ENCODE results near the gene KCNJ5. TPM values are rescaled to one million over a fixed set of nuclear protein-coding genes. Genes with fewer than 3 reads are reported as not detected.

KCNJ5 gene
- total RNA-seq, 1 donor, result 0.27 TPM

DNA sequence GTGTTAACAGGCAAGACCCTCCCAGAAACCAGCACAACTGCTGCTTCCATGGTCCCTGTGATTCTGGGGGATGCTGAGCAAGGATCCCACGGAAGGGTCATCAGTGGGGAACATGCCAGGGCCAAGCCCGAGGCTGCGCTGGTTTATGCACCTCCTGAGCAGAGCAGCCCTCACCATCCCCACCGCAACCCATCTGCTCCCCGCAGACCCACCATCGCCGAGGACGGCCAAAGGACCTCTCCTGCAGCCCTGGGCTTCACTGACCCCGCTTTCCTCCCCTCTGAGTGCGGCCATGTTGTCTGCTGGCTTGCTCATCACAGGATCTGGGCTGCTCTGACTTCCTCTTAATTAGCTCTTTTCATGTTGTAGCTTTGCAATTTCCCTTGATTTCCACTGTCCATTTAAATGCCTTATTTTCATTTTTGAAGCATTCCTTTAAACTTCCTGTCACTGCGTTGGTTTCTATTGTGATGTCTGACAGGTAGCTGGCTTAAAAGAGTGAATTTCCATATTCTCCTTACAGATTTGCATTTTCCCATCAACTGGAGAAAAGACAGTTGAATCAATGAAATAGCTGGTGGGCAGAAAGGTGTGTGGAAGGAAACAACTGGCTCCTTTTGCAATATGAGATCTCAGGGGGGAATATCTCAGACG is 36.7 kb downstream of the KCNJ5 start:
- no peak for DNase-seq (ENCODE audit: low read depth in 2 of 3, low spot score in 2 of 3)

GRCh38 chr11:128928400-128928799 is 37.2 kb downstream of the KCNJ5 start:
- DNase-seq (ENCODE audit: low read depth in 2 of 3, low spot score in 2 of 3), result peak in 1 of 3 donors; percentile 42

- no peak for DNase-seq (ENCODE audit: low read depth in 2 of 3, low spot score in 2 of 3)
Observed at GRCh38 chr11:128929468-128929867, 38.3 kb downstream of the KCNJ5 start.

DNA sequence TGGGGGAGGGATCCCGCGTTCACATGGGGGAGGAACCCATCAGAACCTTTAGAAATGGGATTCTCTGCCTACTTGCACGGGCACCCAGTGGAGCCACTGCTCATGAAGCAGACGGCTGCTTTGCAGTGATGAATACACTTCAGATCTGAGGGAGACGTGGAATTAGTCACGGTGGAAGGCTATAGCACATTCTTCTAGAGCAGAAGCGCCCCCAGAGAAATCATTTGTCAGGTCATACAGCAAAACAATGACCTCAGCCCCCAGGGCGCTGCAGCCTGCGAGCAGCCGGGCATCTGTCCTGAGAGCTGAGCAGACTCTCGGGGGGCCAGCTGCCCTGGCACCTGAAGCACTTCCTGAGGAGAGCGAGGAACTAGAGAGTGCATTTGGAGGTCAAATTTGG is 38.8 kb downstream of the KCNJ5 start:
- no peak for DNase-seq (ENCODE audit: low read depth in 2 of 3, low spot score in 2 of 3)

GRCh38 chr11:128931066-128931465 is 39.9 kb downstream of the KCNJ5 start:
- no peak for DNase-seq (ENCODE audit: low read depth in 2 of 3, low spot score in 2 of 3)

DNA sequence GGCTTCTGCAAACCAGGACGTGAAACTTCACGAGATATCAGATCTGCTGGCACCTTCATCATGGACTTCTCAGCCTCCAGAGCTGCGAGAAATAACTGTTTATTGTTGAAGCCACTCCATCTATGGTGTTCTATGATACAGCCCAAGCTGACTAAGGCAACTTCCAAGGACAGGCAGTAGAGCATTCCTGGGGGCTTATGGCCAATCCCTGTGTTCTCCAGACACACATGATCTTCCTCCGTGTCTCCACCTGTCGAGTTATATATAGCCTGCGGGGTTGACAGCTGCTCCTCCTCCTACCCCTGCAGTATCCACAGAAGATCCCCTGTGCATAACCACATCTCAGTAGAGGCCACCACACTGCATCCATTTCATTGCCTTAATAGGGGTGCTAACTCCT is 40.5 kb downstream of the KCNJ5 start:
- DNase-seq (ENCODE audit: low read depth in 2 of 3, low spot score in 2 of 3), result no peak

DNA sequence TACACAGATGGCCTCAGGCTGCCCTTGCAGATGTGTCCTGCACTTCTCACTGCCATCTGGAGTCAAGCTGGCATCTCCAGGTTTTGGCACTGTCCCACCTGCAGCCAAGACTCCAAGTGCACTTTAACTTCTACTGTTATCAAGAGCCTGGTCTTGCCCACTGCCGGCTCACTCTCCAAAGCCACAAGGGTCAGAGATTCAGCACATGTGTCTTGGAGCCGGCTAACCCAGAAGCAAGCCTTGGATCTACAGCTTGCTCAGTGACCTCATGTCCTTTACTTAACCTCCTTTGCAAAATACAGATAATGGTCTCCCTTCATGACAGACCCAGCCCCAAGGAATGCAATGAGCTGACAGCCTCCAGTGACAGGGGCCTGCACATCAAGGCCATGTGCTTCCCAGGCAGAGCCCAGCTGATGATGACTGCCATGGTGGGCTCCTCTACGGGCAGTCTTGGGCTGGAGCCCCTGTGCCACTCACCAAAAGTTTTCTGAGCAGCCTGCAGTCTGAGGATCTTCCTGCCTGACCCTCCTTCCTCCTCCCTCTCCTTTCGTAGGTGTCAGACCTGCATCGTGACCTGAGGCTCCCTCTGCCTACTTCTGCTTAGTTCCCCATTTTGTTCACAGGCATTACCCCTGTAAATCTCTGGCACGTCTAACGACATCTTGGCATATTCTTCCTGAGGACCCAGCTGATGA is 42.5 kb downstream of the KCNJ5 start:
- no peak for DNase-seq (ENCODE audit: low read depth in 2 of 3, low spot score in 2 of 3)

- no peak for DNase-seq (ENCODE audit: low read depth in 2 of 3, low spot score in 2 of 3)
Observed at GRCh38 chr11:128934351-128934750, 43.2 kb downstream of the KCNJ5 start.

DNA sequence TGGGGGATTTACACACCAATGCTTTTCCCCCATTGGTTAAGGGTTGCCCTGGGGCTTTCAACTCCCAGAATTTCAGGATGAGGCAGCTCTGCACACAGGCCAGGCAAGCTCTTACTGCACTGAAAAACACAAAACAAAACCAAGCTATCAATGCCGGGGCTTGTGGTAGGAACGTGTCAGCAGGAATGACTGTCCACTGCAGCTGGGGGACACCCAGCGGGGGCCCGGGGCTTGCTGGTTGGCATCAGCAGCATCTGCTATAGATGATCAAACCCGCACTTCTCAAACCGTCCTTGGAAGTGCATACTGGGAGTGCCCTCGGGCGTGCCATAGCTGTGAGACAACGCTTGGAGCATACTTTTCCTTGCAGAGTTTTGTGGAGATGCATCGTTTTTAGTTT is 43.8 kb downstream of the KCNJ5 start:
- DNase-seq (ENCODE audit: low read depth in 2 of 3, low spot score in 2 of 3), result no peak

GRCh38 chr11:128936606-128937251 is 45.6 kb downstream of the KCNJ5 start:
- no peak for DNase-seq (ENCODE audit: low read depth in 2 of 3, low spot score in 2 of 3)

GRCh38 chr11:128937480-128937879 is 46.3 kb downstream of the KCNJ5 start:
- DNase-seq (ENCODE audit: low read depth in 2 of 3, low spot score in 2 of 3), result no peak

DNA sequence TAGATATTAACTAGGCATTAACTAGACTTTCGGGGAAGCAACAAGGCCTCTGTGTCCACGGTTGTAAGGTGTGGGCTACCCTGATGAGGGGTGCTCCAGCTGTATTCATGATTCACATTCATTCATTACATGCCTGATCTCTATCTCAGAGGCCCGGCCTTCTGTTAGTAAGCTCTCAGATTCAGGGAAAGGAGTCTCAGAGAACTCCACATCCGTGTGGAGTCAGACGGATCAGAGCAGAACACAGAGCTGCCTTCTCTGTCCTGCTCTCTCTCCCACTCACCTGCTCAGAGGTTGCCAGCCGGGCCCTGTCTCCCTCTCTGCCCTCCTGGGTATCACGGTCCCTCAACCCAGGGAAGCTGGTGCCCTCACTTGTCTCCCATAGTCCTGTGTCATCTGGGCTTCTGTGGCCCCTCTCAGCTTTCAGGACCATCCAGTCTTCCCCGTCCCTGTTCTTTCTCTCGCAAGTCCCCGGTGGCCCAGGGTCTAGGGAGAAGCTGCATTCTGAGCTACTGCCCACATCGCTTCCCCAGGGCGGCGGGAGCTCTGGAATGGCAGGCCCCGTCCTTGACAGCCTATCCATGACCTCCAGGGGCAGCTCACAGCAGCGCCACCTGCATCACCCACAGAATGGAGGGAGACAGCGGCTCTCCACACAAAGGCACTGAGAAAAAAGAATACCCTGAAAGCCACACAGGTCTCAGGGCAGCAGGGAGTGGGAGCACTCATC is 47.2 kb downstream of the KCNJ5 start:
- no peak for DNase-seq (ENCODE audit: low read depth in 2 of 3, low spot score in 2 of 3)

DNA sequence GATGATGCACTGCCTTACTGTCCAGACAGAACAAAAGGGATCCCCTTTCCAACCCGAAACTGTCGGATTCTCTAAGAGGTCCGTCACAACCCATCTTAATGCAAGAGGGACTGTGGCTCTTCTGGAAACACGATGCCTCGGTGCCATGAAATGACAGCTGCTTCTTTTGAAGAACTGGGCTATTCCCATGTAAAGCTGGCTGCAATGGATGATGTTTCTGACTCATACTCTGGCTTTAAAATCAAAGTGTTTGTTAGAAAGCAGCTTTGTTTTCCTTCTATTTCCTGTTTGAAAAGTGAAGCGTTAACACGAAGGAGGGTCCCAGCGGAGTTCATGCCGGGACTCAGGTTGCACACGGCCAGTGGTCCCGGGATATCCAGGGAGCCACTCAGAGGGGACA is 48.4 kb downstream of the KCNJ5 start:
- DNase-seq (ENCODE audit: low read depth in 2 of 3, low spot score in 2 of 3), result no peak

GRCh38 chr11:128940156-128940555 is 49.0 kb downstream of the KCNJ5 start:
- no peak for DNase-seq (ENCODE audit: low read depth in 2 of 3, low spot score in 2 of 3)

GRCh38 chr11:128940603-128941002 is 49.4 kb downstream of the KCNJ5 start:
- no peak for DNase-seq (ENCODE audit: low read depth in 2 of 3, low spot score in 2 of 3)

- DNase-seq (ENCODE audit: low read depth in 2 of 3, low spot score in 2 of 3), result no peak
Observed at GRCh38 chr11:128941110-128941509, 50.0 kb downstream of the KCNJ5 start.

GRCh38 chr11:128941573-128942271 is 50.6 kb downstream of the KCNJ5 start:
- DNase-seq (ENCODE audit: low read depth in 2 of 3, low spot score in 2 of 3), result no peak

GRCh38 chr11:128942272-128942612 is 51.1 kb downstream of the KCNJ5 start:
- no peak for DNase-seq (ENCODE audit: low read depth in 2 of 3, low spot score in 2 of 3)

GRCh38 chr11:128942817-128943427 is 51.8 kb downstream of the KCNJ5 start, which contains the start of gene TP53AIP1:
TSS of gene TP53AIP1 (minus strand) at chr11:128942871. CDS start at chr11:128937818, 5,053 bp downstream.
- DNase-seq (ENCODE audit: low read depth in 2 of 3, low spot score in 2 of 3), result no peak

- no peak for DNase-seq (ENCODE audit: low read depth in 2 of 3, low spot score in 2 of 3)
Observed at GRCh38 chr11:128943428-128943976, 52.3 kb downstream of the KCNJ5 start.

All from hematopoietic multipotent progenitor cell (in vitro differentiated cells).